Stimulated activated naive CD8-positive, alpha-beta T cell treated with anti-CD3 and anti-CD28 coated beads, Interleukin-15, Interleukin-2, amounts not matched to agents 100 ng/mL and 50 ng/mL, for 24 hours (primary cell): Measurements from ENCODE around the gene PRICKLE2.

Experiments used
- H3K27ac Mint-ChIP-seq: one replicate; pipeline ENCODE4 v1.8.0; 2021; ENCODE audit warnings: mild to moderate bottlenecking, mixed read lengths
- H3K27me3 Mint-ChIP-seq: one replicate; pipeline ENCODE4 v1.8.0; 2021; ENCODE audit warnings: mixed read lengths
- H3K36me3 Mint-ChIP-seq: one replicate; pipeline ENCODE4 v1.8.0; 2021; ENCODE audit warnings: low read depth, mixed read lengths
- H3K4me1 Mint-ChIP-seq: one replicate; pipeline ENCODE4 v1.8.0; 2021; ENCODE audit warnings: low read depth, mixed read lengths
- H3K4me3 Mint-ChIP-seq: one replicate; pipeline ENCODE4 v1.8.0; 2021; ENCODE audit warnings: mild to moderate bottlenecking, mixed read lengths
- H3K9me3 Mint-ChIP-seq: one replicate; pipeline ENCODE4 v1.8.0; 2021; ENCODE audit warnings: mixed read lengths

The PRICKLE2 gene

GRCh38 chr3:64151342-64151871 is 73.9 kb downstream of the PRICKLE2 start:
- H3K4me3 Mint-ChIP-seq = no peak overlapping the region
- H3K27ac Mint-ChIP-seq = no peak overlapping the region
- no peaks in the 10 kb centered on the region for H3K4me1 Mint-ChIP-seq
- H3K27me3 Mint-ChIP-seq = no peaks in the 10 kb centered on the region
- H3K9me3 Mint-ChIP-seq = no peaks in the 10 kb centered on the region
- no peaks in the 10 kb centered on the region for H3K36me3 Mint-ChIP-seq

GRCh38 chr3:64150623-64151207 is 74.6 kb downstream of the PRICKLE2 start:
- no peak overlapping the region for H3K27ac Mint-ChIP-seq
- no peaks in the 10 kb centered on the region for H3K9me3 Mint-ChIP-seq
- no peaks in the 10 kb centered on the region for H3K27me3 Mint-ChIP-seq
- H3K36me3 Mint-ChIP-seq = no peaks in the 10 kb centered on the region
- no peak overlapping the region for H3K4me3 Mint-ChIP-seq
- no peaks in the 10 kb centered on the region for H3K4me1 Mint-ChIP-seq

DNA sequence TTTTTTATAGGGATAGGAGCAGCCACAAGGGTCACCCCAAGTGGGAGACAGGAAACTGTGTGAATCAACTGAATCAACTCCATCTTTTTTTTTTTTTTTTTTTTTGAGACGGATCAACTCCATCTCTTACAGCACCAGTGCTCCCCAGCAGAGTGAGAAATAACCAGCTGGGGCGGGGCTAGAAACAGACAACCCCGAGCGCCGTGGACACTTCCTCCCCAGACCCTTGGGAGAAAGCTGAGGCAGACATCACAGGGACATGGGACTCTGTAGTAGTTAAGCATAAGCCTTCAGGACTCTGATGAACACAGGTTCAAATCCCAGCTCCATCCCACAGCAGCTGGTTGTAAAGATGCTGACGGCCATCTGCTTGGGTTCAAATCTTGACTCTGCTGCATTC is 75.4 kb downstream of the PRICKLE2 start:
- H3K4me1 Mint-ChIP-seq = no peaks in the 10 kb centered on the region
- H3K27me3 Mint-ChIP-seq = no peaks in the 10 kb centered on the region
- no peaks in the 10 kb centered on the region for H3K9me3 Mint-ChIP-seq
- H3K4me3 Mint-ChIP-seq = no peak overlapping the region
- H3K27ac Mint-ChIP-seq = no peak overlapping the region
- H3K36me3 Mint-ChIP-seq = no peaks in the 10 kb centered on the region

DNA sequence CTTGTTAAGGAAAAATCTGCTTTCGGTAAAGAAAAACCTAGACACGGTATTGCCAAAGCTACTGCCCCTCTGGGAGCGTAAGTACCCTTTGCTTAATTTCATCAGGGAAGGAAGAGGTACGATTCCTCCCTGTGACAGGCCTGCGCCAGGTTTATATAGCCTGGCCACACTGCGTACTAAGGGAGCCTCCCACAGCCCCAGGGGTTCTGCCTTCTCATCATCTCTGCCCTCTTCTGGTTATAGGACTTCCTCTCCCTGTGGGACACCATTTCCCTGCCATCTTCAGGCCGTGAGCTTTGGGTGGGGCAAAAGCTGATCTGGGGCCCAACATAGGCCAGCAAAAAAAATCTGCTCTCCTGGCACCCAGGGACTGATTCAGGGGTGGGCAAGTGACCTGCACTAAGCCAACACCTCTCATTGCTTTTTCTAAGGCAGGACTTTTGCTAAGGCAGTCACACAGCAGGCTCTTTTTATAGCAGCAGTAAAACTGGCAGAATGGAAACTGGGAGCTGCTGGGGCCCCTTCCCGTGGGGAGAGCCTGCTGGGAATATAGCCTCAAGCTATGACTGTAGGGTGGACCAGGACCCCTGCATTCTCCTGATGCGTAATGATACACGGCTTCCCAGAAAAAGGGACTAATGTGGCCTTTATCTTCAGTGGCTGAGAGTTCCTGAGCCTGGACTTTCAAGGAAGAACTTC is 76.2 kb downstream of the PRICKLE2 start:
- Mint-ChIP-seq H3K36me3 (no peaks in the 10 kb centered on the region), H3K4me1 (no peaks in the 10 kb centered on the region), H3K27ac (no peak overlapping the region), H3K9me3 (no peaks in the 10 kb centered on the region), H3K27me3 (no peaks in the 10 kb centered on the region), H3K4me3 (no peak overlapping the region)

- Mint-ChIP-seq H3K4me3 (no peak overlapping the region), H3K27me3 (no peaks in the 10 kb centered on the region), H3K27ac (no peak overlapping the region)
Measured at GRCh38 chr3:64147211-64147610, 78.1 kb downstream of the PRICKLE2 start.

GRCh38 chr3:64145438-64145837 is 79.8 kb downstream of the PRICKLE2 start:
- Mint-ChIP-seq H3K27ac (no peak overlapping the region), H3K4me1 (no peaks in the 10 kb centered on the region), H3K36me3 (no peaks in the 10 kb centered on the region), H3K27me3 (no peaks in the 10 kb centered on the region), H3K9me3 (no peaks in the 10 kb centered on the region), H3K4me3 (no peak overlapping the region)

More at GRCh38 chr3:64147211-64147610, 78.1 kb downstream of the PRICKLE2 start:
- no peaks in the 10 kb centered on the region for H3K36me3 Mint-ChIP-seq
- no peaks in the 10 kb centered on the region for H3K4me1 Mint-ChIP-seq
- H3K9me3 Mint-ChIP-seq = no peaks in the 10 kb centered on the region

- Mint-ChIP-seq H3K36me3 (no peaks in the 10 kb centered on the region), H3K4me1 (no peaks in the 10 kb centered on the region), H3K4me3 (no peak overlapping the region), H3K9me3 (no peaks in the 10 kb centered on the region), H3K27ac (no peak overlapping the region), H3K27me3 (no peaks in the 10 kb centered on the region)
Measured at GRCh38 chr3:64144241-64144900, 80.9 kb downstream of the PRICKLE2 start.

- H3K4me1 Mint-ChIP-seq = no peaks in the 10 kb centered on the region
- no peaks in the 10 kb centered on the region for H3K9me3 Mint-ChIP-seq
- H3K27ac Mint-ChIP-seq = no peak overlapping the region
- no peaks in the 10 kb centered on the region for H3K36me3 Mint-ChIP-seq
- no peaks in the 10 kb centered on the region for H3K27me3 Mint-ChIP-seq
- no peak overlapping the region for H3K4me3 Mint-ChIP-seq
Measured at GRCh38 chr3:64143409-64144130, 81.7 kb downstream of the PRICKLE2 start.

GRCh38 chr3:64141476-64141875 is 83.8 kb downstream of the PRICKLE2 start:
- no peak overlapping the region for H3K4me3 Mint-ChIP-seq
- no peaks in the 10 kb centered on the region for H3K9me3 Mint-ChIP-seq
- no peaks in the 10 kb centered on the region for H3K36me3 Mint-ChIP-seq
- H3K27me3 Mint-ChIP-seq = no peaks in the 10 kb centered on the region
- no peak overlapping the region for H3K27ac Mint-ChIP-seq
- H3K4me1 Mint-ChIP-seq = no peaks in the 10 kb centered on the region

- H3K36me3 Mint-ChIP-seq = no peaks in the 10 kb centered on the region
- H3K27me3 Mint-ChIP-seq = no peaks in the 10 kb centered on the region
- H3K27ac Mint-ChIP-seq = no peak overlapping the region
- H3K9me3 Mint-ChIP-seq = no peaks in the 10 kb centered on the region
- no peaks in the 10 kb centered on the region for H3K4me1 Mint-ChIP-seq
- no peak overlapping the region for H3K4me3 Mint-ChIP-seq
Measured at GRCh38 chr3:64140651-64141050, 84.6 kb downstream of the PRICKLE2 start.

DNA sequence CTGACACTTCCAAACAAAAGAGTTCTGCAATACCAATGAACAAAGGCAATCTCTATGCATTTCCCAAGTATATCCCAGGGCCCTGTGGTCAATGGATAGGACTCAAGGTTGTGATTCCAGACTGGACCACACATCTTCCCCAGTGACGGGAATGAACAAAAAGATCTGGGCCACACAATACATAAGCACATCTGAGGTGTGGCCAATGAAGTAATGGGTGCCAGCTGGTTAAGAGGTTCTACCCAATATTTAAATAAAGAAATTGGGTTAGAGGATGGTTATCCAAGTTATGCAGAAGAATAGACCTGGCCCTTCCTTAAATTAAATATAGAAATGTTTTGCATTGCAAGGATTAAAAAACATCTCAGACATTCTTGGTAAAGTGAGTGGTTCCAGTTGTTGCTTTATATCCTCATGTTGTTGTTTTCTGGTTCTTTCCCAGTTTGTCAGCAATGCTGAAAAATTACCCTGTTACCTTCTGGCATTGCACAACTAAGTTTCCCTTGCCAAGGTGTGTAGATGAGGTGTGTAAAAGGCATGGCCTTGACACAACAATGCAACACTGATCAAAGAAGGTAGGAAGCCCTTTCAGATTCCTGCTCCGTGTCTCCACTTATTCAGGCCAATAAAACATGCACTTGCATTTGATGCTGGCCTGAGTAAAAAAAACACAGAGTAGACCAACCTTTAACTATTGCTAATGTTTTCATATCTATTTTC is 86.5 kb downstream of the PRICKLE2 start:
- Mint-ChIP-seq H3K27me3 (no peaks in the 10 kb centered on the region), H3K27ac (no peak overlapping the region), H3K4me1 (no peaks in the 10 kb centered on the region), H3K4me3 (no peak overlapping the region), H3K9me3 (no peaks in the 10 kb centered on the region), H3K36me3 (no peaks in the 10 kb centered on the region)

DNA sequence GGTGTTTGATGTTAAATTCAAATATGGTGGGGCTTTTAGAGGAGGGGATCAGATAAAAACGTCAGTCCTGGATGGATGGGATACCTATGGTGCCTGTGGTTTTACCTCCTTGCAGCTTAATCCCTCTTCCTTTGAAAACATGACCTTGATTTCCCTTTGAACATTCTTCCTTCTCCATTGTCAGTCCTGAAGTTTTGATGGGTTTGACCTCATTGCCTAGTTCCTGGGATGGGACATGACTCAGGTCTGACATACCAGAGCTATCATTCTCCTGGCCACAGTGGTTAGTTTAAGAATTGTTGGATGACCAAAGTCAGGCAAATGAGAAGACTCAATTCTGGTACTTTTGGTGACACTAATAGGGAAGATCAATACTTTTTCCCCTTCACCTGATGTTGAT is 87.2 kb downstream of the PRICKLE2 start:
- no peaks in the 10 kb centered on the region for H3K4me1 Mint-ChIP-seq
- no peak overlapping the region for H3K27ac Mint-ChIP-seq
- no peaks in the 10 kb centered on the region for H3K36me3 Mint-ChIP-seq
- no peaks in the 10 kb centered on the region for H3K9me3 Mint-ChIP-seq
- H3K4me3 Mint-ChIP-seq = no peak overlapping the region
- H3K27me3 Mint-ChIP-seq = no peaks in the 10 kb centered on the region

DNA sequence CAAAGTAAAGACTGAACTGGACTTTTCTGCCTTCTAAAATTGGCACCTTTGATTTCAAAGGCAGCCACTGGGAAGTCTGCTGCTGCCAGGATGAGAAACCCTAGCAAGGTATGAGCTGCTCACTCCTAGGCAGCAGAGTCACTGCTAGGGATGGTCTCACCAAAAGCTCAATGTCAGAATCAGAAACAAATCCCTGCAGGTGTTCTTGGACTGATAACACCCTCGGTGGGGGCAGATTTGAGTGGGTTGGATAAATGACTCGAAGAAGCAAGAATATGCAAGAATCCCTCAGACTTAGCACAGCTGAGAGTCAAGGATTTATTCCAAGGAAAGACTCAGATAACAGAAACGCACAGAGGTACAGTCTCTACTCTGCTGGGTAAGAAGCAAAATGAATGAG is 90.4 kb downstream of the PRICKLE2 start:
- Mint-ChIP-seq H3K4me1 (no peaks in the 10 kb centered on the region), H3K36me3 (no peaks in the 10 kb centered on the region), H3K9me3 (no peaks in the 10 kb centered on the region), H3K27ac (no peak overlapping the region), H3K27me3 (no peaks in the 10 kb centered on the region), H3K4me3 (no peak overlapping the region)

DNA sequence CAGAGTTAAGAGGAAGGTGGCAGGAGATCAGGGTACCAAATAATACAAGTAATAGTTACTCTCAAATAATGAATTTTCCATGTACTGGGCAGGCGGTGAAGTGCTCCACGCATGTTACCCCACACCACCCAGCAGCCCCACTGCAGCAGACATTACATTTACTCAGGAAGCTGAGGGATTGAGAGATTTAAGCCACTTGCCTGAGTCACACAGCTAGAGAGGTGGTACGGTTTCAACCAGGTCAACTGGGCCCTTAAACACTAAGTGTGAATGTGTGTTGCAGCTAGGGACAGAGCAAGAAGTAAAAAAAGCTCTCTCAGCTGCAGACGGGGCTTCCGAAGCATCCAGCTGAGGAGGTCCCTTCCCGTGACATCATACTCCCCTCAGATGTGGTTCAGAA is 91.3 kb downstream of the PRICKLE2 start:
- Mint-ChIP-seq H3K27me3 (no peaks in the 10 kb centered on the region), H3K4me3 (no peak overlapping the region), H3K9me3 (no peaks in the 10 kb centered on the region), H3K36me3 (no peaks in the 10 kb centered on the region), H3K4me1 (no peaks in the 10 kb centered on the region), H3K27ac (no peak overlapping the region)
